Measurements from ENCODE around the gene THRB. TPM values are rescaled to one million over a fixed set of nuclear protein-coding genes. Genes with fewer than 3 reads are reported as not detected.
A peak's percentile ranks its signal among the peaks of the same experiment; 100 is the strongest.

The THRB gene
- total and polyA plus RNA-seq, 11 donors, result 4.8 to 28.5 (median 21.0) TPM

GRCh38 chr3:24385012-24385615 is 109.5 kb downstream of the THRB start:
- Histone ChIP-seq H3K9me3 (no peaks in the 10 kb centered on the region), H3K27ac (no peak overlapping the region), H3K4me3 (no peak overlapping the region), H3K27me3 (no peaks in the 10 kb centered on the region), H3K4me1 (peaks cover 0 to 28% (median 6%) of the 10 kb centered on the region in 12 donors), H3K36me3 (no peaks in the 10 kb centered on the region)
- no peak for ATAC-seq
- no peak for TF ChIP-seq POLR2A (IDR thresholded peaks at IDR 0.05)
- no peak for TF ChIP-seq CTCF (IDR thresholded peaks at IDR 0.05)
- intact Hi-C loops (cut with DNase I), result no loop called here
- WGBS, 4 donors, result 78 to 90% (median 81%) methylated on average over 2 of the region's 2 CpGs
- no peak for DNase-seq

DNA sequence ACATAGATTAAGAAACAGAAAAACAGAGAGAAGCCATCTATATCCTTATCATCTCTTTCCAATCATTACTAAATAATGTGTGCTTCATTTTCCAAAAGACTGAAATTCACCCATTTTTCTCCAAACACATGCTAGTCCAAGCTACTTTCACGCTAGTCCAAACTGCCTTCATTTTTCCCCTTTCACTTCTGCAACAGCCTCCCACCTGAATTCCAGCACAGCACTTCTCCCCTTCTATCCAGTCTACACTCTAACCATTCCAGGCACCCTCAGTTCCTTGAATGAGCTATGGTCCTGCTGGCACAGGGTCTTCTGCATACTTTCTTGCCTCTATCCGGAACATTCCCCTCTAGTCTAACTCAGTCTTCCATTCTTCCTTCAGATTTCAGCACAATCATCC is 112.0 kb downstream of the THRB start:
- no peak for ATAC-seq
- H3K27ac ChIP-seq, result no peak overlapping the region
- no peak overlapping the region for H3K4me3 ChIP-seq
- H3K9me3 ChIP-seq, result no peaks in the 10 kb centered on the region
- intact Hi-C loops (cut with DNase I), result no loop called here
- WGBS, 4 donors, result 94 to 97% (median 96%) methylated on average over 2 of the region's 2 CpGs
- H3K36me3 ChIP-seq, result no peaks in the 10 kb centered on the region
- no peaks in the 10 kb centered on the region for H3K27me3 ChIP-seq
- no peak for DNase-seq
- H3K4me1 ChIP-seq, result peaks cover 0 to 13% (median 2%) of the 10 kb centered on the region in 12 donors
- no peak for TF ChIP-seq POLR2A (IDR thresholded peaks at IDR 0.05)
- no peak for TF ChIP-seq CTCF (IDR thresholded peaks at IDR 0.05)

GRCh38 chr3:24379936-24380335 is 114.7 kb downstream of the THRB start:
- no peaks in the 10 kb centered on the region for H3K36me3 ChIP-seq
- H3K27ac ChIP-seq, result peak overlapping the region in 1 of 12 donors; percentile 22
- intact Hi-C loops (cut with DNase I), result loop anchor here in 2 of 10 donors (5.0 to 10.0 kb wide), 2 partner anchors 37 to 105 kb away; no protein-coding TSS in a partner anchor
- no peaks in the 10 kb centered on the region for H3K27me3 ChIP-seq
- H3K9me3 ChIP-seq, result no peaks in the 10 kb centered on the region
- TF ChIP-seq CTCF (IDR thresholded peaks at IDR 0.05) (no peak), POLR2A (IDR thresholded peaks at IDR 0.05) (no peak)
- no peak for ATAC-seq
- H3K4me1 ChIP-seq, result peaks cover 0 to 24% (median 9%) of the 10 kb centered on the region in 12 donors
- H3K4me3 ChIP-seq, result no peak overlapping the region
- no peak for DNase-seq

- no peaks in the 10 kb centered on the region for H3K9me3 ChIP-seq
- H3K36me3 ChIP-seq, result no peaks in the 10 kb centered on the region
- ATAC-seq (no peak), DNase-seq (no peak)
- H3K4me3 ChIP-seq, result no peak overlapping the region
- TF ChIP-seq POLR2A (IDR thresholded peaks at IDR 0.05), result no peak
- TF ChIP-seq CTCF (IDR thresholded peaks at IDR 0.05), result no peak
- no peak overlapping the region for H3K27ac ChIP-seq
- WGBS, 4 donors, result 60 to 67% (median 64%) methylated on average over 3 of the region's 3 CpGs
- H3K4me1 ChIP-seq, result peaks cover 0 to 40% (median 14%) of the 10 kb centered on the region in 12 donors
- intact Hi-C loops (cut with DNase I), result loop anchor here in 2 of 10 donors (5.0 to 10.0 kb wide), 2 partner anchors 39 to 106 kb away; no protein-coding TSS in a partner anchor
- H3K27me3 ChIP-seq, result no peaks in the 10 kb centered on the region
Measured at GRCh38 chr3:24378313-24378712, 116.3 kb downstream of the THRB start.

Data from heart left ventricle (tissue), 16 donors.